Right lobe of liver (tissue), 4 donors: Measurements from ENCODE around the gene DRC7.

Experiments
- CTCF ChIP-seq, 4 donors: fragments of 200-600 bp in 3 of 4; fragments of 450-650 bp in 1 of 4; IDR thresholded peaks; one replicate each; pipeline versions ENCODE4 v1.5.1 to v1.8.0; 2016 to 2022; ENCODE audit warnings: antibody characterized with exemption in 4 of 4, mild to moderate bottlenecking in 2 of 4
- POLR2A ChIP-seq: fragments of 450-650 bp; IDR thresholded peaks from one replicate; pipeline ENCODE4 v1.6.1; 2017; ENCODE audit warnings: antibody characterized with exemption, mild to moderate bottlenecking
- donor health status: DM: no; HTN: no; CAD: no.
- donor health status: DM: no; HTN: no; CAD: no.
- donor health status: DM: no; HTN: yes; CAD: no.

- TF ChIP-seq CTCF (IDR thresholded peaks at IDR 0.05), result no peak
- TF ChIP-seq POLR2A, result no peak
Observed at GRCh38 chr16:57773019-57773418, 78.4 kb downstream of the DRC7 start.
